SK-N-SH (cell line): ENCODE data around the gene VENTX.

Experiments used
- EP300 ChIP-seq, 2 experiments: IDR thresholded peaks; 2 replicates each; pipeline versions ENCODE4 v1.4.0 to v1.6.1; 2012; ENCODE audit warnings: borderline replicate concordance in 1 of 2, low read depth in 1 of 2, low read length in 1 of 2
- POLR2AphosphoS5 ChIP-seq: IDR thresholded peaks from 2 replicates; pipeline ENCODE4 v1.6.1; 2012; ENCODE audit warnings: low read depth, low read length
- TAF1 ChIP-seq: IDR thresholded peaks from 2 replicates; pipeline ENCODE4 v1.6.1; 2012; ENCODE audit warnings: low read depth, mild to moderate bottlenecking, low read length, moderate library complexity, borderline replicate concordance
- TCF12 ChIP-seq: IDR thresholded peaks from 2 replicates; pipeline ENCODE4 v1.4.0; 2012
- TF ChIP-seq, protein P1 (sequence below): fragments of 150-350 bp; IDR thresholded peaks from 2 replicates; pipeline ENCODE4 v1.6.1; 2016; ENCODE audit warnings: mild to moderate bottlenecking, low read depth, low read length
- TF ChIP-seq, protein P2 (sequence below): fragments of 200-600 bp; sonication (generic); IDR thresholded peaks from 2 replicates; pipeline ENCODE4 v1.6.1; 2017; ENCODE audit warnings: antibody characterized with exemption, mild to moderate bottlenecking, moderate library complexity

DNA sequence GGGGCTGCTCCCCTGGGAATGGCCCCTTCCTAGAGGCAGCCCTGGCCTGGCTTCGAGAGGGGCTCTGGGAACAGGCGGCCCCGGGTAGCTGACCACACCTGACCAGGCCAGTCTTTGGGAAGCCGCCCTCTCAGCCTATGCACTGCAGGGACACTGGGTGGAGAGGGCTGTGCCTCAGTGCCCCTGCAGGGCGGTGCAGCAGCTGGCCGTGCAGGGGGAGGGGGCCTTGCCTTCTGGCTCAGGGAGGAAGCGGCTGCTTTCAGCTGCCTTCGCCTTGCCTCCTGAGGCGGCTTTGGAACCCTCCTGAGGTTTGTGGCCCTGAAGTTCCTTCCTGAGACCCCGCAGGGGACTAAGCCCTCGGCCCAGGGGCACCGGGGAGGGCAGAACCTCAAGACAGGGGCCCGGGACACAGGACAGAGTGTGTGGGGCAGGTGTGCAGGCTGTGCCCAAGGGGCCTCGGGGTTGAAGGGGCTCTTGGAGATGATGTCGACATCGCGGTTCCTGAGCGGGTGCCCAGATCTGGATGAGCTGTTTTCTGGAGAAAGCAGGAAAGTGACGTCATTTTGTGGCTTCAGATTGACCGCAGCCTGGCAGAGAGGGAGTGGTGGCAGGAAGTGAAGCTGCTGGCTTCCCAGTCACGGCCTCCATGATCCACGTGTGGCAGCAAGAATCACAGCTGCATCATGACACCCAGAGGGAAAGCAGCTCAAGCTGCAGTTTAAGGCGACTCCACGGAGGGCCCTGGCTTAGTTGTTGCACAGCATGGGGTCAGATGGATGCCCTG, 21.4 kb downstream of the VENTX start:
- TF ChIP-seq POLR2AphosphoS5 = peak; percentile 64; the same call in 1 of the 2 replicates
- peak; percentile 88 for TF ChIP-seq TCF12
- peak; percentile 23; the same call in 1 of the 2 replicates for TF ChIP-seq TAF1
- TF ChIP-seq, protein P1, sequence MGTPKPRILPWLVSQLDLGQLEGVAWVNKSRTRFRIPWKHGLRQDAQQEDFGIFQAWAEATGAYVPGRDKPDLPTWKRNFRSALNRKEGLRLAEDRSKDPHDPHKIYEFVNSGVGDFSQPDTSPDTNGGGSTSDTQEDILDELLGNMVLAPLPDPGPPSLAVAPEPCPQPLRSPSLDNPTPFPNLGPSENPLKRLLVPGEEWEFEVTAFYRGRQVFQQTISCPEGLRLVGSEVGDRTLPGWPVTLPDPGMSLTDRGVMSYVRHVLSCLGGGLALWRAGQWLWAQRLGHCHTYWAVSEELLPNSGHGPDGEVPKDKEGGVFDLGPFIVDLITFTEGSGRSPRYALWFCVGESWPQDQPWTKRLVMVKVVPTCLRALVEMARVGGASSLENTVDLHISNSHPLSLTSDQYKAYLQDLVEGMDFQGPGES = no peak
- peak in 1 of 2 experiments; percentile 89; a peak in 1 of 4 replicates for TF ChIP-seq EP300 (IDR thresholded peaks at IDR 0.05; ENCODE audit: borderline replicate concordance in 1 of 2, low read depth in 1 of 2, low read length in 1 of 2)
- TF ChIP-seq, protein P2, sequence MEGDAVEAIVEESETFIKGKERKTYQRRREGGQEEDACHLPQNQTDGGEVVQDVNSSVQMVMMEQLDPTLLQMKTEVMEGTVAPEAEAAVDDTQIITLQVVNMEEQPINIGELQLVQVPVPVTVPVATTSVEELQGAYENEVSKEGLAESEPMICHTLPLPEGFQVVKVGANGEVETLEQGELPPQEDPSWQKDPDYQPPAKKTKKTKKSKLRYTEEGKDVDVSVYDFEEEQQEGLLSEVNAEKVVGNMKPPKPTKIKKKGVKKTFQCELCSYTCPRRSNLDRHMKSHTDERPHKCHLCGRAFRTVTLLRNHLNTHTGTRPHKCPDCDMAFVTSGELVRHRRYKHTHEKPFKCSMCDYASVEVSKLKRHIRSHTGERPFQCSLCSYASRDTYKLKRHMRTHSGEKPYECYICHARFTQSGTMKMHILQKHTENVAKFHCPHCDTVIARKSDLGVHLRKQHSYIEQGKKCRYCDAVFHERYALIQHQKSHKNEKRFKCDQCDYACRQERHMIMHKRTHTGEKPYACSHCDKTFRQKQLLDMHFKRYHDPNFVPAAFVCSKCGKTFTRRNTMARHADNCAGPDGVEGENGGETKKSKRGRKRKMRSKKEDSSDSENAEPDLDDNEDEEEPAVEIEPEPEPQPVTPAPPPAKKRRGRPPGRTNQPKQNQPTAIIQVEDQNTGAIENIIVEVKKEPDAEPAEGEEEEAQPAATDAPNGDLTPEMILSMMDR = no peak
